LHCN-M2 (cell line): ENCODE data around the gene SNCAIP. TPM values are rescaled to one million over a fixed set of nuclear protein-coding genes. Genes with fewer than 3 reads are reported as not detected.
A peak's percentile ranks its signal among the peaks of the same experiment; 100 is the strongest.

Experiments
- DNase-seq: peaks from one replicate; pipeline ENCODE4 v3.0.0-alpha.2; 2012; ENCODE audit warnings: low read depth
- polyA plus RNA-seq: library from polyadenylated mRNA; unstranded; fragments of >200 nt; gene quantifications from one replicate; pipeline ENCODE4 v1.2.1, GENCODE V29; 2012; ENCODE audit warnings: missing spikeins
- total RNA-seq: library from RNA; depleted of rRNA; stranded (reverse); fragments of >200 nt; gene quantifications from 2 replicates; pipeline ENCODE4 v1.2.3, GENCODE V29; 2014; rRNA removed

The SNCAIP gene
- not detected in 2 replicates for total RNA-seq
- polyA plus RNA-seq = not detected

DNA sequence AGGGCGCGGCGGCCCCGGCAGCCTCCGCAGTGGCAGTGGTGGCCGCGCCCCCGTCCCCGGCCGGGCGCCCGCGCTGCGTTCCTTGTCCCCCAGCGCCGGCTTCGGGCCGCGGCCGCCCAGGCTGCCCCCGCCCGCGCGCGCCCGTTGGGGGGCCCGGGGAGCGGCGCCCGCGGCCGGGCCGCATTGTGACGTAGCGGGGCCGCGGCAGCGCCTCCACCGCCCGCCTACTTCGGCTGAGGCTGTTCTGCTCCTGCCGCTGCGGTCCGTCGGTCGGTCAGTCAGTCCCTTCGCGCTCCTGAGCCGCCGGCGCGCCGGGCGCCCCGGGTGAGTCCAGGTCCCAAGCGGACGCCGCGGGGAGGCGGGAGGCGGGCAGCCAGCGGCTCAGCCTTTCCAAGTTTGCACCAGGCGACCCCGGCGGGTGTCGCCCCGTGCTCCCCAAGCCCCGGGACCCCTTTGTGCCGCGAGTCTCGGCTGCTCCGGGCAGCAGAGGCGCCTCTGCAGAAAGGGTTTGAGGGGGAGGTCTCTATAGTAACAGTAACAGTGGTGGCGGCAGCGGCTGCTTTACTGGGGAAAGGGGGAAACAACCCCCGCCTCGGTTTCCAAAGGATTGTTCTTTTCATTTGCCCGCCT, at the start of gene SNCAIP:
TSS of gene SNCAIP (plus strand) at position 277 of the 630 bp plus-strand sequence. CDS start 78,898 bp downstream, outside the sequence.
- peak; percentile 15 for DNase-seq

DNA sequence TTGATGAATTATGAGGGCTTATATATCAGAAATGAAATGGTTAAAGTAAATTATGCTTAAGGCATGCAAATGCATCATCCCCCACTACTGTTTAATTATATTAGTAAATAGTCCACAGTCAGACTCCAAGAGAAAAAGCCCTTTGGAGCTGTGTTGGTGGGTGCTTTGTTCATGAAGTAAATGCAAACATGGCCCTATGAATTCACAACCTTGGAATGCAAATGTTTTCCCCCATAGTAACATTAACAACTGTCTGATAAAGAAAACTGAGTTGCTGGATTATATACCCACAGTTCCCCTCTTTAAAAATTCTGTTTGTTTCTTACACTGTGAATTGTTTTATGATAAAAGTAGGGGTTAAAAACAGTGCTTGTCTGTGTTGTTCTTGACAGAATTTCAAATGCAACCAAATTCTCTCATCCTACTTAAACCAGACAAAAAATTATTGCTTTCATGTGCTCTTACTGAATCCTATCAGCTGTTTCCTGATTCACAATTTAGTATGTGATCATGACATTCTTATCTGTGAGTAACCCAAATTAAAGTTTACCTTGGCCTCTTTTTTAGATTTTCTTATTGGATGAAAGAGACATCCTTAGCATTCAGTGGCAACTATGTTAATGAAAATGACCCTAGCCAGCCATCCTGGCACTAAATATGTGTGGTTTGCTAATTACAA, 48.5 kb upstream of the SNCAIP start:
- peak; percentile 12 for DNase-seq

DNA sequence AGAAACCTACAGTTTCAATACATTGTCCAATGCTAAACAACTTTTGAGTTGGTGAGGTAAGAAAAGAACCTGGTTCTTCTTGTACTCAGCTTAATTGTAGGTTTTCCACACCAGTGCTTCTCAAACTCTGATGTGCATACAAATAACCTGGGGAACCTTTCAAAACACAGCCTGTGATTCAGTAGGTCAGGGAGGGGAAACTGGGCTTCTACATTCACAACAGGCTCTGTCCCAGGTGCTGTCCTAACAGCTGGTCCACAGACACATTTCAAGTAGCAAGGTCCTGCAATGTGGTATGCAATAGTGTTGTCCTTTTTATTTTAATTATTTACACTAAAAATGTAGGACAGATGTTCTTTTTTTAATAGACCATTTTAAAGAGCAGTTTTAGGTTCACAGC, 47.4 kb upstream of the SNCAIP start:
- peak; percentile 1 for DNase-seq

DNA sequence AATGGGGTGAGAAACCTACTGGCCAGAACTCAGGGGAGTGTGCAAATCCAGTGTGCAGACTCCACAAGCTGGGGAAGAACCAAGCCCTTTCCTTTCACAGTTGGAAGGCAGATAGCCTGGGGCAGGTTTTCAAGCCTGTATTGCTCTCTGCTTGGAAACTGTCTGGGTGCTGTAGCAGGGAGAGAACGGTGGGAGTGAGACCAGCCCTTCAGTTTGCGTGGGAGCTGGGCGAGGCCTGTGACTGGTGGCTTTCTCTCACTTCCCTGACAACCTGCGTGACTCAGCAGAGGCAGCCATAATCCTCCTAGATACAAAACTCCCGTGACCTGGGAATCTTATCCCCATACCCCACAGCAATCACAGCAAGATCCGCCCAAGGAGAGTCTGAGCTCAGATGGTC, 44.9 kb upstream of the SNCAIP start:
- no peak for DNase-seq

DNA sequence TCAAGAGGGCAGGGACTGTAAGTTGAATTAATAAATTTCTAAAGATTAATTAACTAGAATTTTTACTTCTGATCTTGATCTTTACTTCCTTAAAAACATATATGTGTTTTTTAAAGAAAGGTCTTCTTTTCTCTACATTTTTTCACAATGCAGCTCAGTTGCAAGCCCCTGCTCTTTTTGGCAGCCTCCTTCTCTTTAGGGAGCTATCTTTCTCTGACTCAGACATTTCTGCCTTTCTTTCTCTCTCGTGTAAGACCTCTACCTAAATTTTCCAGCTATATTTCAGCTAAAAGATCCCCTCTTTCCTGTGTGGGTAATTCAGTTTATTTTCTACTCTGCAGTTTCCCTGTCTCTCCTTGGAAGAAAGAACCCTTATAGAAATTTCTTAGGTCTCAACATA, 38.3 kb upstream of the SNCAIP start:
- DNase-seq = no peak

DNA sequence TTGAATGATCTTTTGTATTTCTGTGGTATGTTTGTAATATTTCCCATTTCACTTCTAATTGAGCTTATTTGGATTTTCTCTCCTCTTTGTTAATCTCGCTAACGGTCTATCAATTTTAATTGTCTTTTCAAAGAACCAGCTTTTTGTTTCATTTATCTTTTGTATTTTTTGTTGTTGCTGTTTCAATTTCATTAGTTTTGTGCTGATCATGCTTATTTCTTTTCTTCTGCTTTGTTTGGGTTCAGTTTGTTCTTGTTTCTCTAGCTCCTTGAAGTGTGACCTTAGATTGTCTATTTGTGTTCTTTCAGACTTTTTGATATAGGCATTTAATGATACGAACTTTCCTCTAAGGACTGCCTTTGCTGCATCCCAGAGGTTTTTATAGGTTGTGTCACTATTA, 28.4 kb upstream of the SNCAIP start:
- DNase-seq = no peak

DNA sequence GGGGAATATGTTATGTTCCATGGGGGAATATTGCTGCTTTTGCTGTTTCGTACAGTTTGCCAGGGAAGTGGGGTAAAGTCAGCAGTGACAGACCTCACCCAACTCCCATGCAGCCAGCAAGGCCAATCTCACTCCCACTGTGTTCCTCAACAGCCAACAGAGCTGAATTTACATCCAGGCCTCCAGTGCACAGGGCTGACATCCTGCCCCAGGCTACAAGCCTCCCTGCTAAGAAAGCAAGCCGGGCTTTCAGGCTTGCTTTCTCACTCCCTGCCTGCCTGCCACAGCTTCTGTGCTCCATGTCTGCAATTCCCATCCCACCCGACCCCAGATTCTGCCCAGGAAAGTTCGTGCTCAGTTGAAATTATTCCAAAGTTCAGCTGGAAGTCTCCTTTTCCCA, 25.5 kb upstream of the SNCAIP start:
- DNase-seq = no peak

DNA sequence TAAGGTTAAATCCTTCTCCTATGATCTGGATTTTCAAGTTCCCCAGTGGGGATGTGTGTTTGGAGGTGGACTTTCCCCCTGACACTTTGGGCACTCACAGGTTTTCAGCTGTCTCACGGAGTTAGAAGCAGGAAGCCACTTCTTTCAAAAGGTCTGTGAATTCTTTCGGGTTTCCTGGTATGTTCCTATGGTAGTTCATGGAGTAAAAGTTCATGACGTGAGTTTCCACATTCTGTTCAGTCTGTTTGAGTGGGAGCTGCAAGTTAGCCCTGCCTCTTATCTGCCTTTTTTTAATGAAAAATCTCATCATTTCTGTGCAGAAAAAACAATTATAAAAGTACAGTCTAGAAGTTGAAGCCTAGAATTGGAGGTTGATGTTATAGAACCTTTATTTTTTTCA, 24.9 kb upstream of the SNCAIP start:
- no peak for DNase-seq

DNA sequence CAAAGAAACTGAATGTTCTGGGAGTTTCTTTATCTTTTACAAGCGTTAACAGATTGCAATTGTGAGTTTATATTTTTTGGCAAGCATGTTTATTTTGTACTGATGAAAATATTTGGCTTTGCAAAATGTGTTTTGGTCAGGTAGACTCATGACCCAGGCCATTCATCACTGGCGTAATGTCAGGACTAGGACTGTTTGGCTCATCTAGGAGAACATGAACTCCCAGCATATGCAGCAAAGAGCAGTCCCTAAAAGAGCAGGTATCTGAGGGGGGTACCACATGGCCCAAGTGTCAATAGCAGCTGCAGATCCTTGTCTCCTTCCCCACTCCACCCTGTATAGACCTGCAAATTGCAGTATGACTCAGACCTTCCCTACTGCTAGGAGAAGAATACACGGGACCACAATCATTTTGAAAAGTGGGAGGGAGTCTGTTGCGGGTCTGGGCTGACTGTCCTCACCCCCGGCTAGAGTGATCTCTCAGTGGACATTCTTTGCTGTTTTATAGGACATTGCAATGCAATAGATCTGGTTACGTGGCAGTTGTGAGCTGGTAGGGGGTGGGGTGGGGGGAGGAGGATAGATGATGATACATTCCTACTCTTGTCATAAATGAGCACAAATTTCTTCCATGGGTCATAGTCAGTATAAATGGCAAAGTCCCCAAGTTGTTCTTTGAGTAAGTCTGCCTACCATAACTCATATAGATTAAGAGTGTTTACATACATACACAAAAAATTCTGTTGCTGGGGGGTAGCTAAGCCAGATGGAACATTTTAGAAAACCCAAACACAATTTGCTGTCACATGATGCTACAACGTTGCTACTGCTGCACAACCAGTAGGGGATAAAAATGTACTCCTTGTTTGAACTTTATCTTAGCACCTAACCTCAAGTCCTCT, 20.8 kb upstream of the SNCAIP start:
- no peak for DNase-seq

DNA sequence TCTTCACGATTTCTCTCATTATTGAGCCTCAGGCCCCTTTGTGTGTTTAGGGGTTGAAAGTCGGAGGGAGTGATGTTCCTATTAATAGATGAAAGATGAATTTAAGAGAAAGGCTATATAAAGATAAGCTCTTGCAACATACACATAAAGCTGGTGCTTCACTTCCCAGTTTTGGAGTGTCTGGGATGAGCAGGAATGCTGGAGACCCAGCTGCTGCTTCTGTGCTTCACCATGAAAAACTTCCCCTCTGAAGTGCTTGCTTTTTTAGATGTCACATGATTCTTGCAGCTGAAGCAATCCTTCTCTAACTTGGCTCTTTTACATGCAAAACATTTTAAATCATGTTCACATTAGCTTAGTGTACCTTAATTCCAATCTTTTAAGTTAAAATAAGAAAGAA, 19.7 kb upstream of the SNCAIP start:
- DNase-seq = no peak

DNA sequence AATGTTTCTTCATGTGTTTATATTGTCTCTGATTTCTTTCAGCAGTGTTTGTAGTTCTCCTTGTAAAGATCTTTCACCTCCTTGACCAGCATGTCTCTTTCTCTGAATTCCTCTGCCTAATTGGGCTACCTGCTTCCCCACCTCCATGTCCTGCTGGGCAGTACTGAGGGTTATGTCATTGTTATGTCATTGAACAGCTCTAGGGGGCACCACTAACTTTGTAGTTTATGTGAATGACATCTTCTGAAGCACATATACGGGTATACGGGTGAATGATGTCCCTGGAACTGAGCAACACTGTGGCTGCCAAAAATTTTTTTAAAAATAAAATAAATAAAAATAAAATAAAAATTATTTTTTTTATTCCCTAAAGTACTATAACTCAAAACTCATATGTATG, 16.9 kb upstream of the SNCAIP start:
- no peak for DNase-seq

DNA sequence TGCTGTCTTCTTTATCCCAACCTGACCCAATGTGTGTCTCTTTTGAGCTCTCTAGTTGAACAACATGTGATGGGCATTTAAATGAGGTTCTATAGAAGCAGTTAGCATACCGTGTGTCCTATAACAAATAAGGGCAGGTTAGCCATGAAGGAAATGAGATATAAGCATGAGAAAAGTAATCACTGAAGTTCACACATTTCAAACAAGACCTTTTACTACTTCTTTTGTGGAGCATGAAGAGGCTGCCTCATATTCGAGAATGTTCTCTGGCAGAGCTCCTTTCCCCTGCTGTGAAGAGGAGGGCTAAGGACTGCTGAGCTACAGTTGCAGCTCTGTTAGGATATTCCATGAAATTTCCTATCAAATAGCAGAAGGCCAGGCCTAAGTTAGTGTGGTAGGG, 15.2 kb upstream of the SNCAIP start:
- DNase-seq = no peak

DNA sequence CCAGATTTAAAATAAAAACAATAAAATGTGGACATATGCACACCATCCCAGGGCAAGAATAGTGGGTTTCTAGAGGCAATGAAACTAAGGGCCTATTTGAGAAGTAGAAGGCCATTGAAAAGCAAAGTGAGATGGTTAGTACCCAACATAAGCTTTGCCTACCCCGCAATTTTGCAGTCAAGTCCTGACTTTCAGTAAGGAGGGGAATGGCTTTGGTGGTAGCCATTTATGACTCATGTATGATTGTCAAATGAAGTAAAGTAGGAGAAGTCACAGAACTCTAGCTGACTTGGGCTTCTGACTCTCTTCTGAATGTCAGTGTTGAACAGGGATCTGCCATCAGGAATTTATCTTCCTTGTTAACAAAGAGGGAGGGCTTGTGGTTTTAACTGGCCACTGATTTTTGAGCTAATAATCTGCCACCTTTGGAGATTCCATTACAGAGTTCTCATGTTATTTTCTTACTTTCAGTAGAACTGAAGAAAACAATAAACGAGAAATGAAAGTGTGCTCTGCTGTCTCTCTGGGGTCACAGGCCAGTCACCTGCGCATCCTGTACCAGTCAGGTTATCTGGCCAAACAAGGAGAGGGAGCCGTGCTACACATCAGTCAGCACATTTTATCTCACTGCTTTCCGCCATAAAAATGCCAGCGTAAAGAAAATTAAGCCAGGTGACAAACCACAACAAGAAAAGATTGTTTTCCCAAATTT, 14.3 kb upstream of the SNCAIP start:
- no peak for DNase-seq

DNA sequence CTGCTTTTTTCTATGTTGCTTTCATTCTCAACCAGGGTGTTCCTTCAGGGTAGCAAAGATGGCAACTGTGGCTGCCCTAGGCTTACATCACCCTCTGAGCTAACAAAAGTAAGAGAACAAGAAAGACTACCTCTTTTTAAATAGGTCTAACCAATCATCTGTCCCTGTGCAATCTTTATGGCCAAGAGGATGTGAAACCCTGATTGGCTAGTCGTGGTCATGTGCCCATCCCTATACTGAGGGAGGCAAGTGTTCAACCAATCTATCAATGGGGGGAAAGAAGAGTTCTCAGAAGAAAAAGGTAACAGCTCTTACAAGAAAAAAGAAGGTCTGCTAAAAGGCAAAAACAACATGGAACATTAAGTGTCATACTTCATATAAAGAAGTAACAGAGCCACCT, 11.7 kb upstream of the SNCAIP start:
- DNase-seq = no peak

DNA sequence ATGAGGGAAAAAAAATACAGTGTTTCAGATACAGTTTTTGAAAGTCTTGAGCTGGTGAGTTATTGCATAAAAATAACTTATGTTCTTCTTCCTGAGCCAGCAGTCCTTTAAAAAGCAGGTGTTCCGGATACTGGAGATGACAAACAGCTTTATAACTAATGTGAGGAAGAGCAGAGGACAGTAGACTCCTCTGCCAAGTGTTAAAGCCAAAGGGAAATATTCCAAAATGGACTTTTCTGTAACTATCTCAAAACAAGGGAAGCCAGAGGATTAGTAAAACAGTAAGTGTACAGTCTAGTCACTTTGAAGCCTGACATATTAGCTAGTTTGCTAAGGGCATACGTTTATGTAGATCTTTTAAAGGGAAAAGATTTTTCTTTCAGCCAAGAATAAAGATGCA, 11.0 kb upstream of the SNCAIP start:
- DNase-seq = no peak

DNA sequence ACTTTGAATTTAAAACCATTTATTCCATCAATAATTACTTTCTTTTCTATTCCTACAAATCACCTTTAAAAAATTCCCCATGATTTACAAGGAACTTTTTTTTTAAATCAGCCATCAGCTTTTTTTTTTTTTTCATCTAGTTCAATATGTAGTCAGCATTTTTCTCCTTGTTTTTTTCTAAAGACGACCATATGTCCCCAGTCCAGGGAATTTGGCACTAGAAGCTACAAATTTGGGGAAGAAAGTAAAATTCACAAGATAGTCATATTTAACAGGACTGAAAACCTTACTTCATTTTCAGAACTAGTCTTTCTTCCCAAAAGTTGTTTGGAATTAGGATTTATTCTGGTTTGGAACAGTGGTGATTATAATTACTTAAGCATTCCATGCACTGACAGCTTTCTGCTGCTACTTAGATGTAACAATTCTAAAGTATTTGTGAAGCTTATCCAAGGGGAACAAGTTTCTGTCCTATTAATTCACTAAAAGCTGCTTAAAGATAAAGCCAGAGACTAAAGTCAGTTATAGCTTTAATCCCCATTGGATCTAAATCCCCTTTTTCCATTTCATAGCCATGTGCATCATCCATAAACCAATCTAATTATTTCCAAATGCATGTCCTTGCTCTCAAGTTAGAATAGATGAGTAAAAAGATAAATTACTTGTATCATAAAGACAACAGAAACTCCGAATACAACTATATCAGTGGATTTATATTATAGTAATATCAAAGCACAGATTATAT, 7.4 kb upstream of the SNCAIP start:
- no peak for DNase-seq

DNA sequence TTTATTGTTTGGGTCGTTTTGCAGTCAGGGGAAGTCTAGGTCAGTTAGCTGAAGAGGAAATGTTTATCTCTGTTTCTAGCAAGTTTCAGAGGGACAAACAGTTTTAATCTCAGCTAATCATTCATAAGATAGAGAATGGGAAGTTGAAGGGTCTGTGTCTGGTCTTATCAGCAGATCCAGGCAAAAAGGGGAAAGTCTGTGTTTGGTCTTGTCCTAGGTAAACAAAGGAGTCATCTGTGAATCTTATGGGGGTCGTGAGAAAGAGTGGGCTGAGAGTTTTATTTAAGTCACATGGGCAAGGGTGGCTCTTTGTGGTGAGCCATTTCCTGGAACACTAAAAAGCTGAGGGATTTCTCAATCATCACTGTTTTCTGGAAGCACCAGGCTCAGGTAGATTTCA, 5.6 kb upstream of the SNCAIP start:
- DNase-seq = no peak

DNA sequence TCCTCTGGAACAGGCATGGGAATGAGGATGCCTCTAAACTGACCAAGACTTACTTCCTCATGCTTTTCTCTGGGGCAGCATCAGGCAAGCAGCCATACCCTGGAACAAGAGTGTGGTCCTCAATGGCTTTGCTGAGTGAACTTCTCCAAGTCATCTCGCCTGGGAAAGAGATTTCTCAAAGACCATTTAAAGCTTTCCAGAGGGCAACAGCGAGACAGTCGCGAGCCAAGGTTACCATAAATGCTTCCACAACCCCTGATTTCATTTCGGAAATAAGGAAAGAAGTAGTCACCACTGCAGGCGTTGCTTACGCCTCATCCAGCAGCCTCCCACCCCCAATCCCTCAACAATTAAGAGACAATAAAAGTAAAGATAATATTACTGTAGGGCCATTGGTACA, 1.1 kb upstream of the SNCAIP start:
- no peak for DNase-seq

DNA sequence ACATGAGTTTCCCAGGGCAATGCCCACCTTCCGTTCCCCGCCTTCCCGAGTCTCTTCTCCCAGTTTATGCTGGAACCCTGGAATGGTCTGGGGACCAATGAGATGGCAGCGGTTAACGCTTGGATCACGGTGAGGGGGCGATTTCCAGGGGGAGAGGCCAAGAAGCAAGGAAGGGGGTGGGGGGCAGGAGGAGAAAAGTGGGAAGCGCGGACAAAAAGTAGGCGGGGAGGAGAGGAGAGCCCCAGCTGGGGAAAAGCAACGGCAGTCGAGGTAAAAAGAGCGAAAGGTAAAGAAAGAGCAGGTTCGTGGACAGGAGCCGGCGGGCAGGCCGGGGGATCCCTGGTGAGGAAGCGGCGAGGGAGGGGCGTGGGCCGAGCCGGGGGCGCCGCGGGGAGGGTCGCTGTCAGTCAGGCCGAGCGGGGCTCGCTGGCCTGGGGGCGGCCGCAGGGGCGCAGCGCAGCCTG, 508 bp upstream of the SNCAIP start:
- no peak for DNase-seq

DNA sequence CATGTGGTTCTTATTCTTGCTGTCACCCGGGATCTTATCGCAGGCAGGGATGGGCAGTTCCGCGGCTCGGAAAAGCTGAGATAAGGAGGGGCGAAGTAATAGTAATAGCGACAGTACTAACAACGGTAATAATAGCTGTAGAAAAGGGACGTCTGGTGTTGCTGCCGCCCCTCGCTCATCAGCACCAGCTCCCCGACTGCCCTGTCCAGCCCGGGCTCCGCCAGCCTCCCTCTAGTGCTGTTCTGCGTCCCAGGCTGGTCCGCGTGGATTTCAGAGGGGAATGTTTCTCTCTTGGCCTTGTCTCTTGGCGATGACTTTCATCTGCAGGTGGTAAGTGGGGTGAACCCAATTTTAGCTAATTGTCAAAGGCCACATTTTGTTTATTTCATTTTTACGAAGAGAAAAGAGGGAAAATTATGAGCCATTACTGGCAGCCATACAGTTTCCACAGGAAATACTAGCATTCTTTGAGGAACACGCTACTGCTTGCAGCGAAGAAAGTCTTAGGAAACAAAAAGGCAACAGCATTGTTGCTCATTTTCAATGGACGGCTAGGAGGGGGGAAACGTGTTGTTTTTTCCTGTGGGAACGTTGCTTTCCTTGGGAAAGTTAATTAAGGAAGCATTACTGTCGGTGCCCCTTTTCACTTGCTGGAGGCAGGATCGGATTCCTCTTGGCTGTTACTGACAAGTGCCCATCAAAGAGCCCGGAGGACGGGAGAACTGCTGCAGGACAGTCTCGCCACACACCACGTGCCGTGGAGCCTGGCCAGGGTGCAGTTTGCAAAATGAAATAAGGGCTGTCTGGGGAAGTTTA, 762 bp downstream of the SNCAIP start:
- no peak for DNase-seq
